ENCODE data around the gene USP49.
"Not testable (repeated sequence)": the region's sequence is repeated elsewhere in the genome, so short reads cannot be mapped to it uniquely, and the experiment has no call there.

The USP49 gene

GRCh38 chr6:41780551-41781365, 114.4 kb downstream of the USP49 start, which contains the start of gene PRICKLE4:
PRICKLE4 (plus strand) TSS chr6:41780782; CDS start chr6:41783474, 2,692 bp downstream.
- no peak for DNase-seq (ENCODE audit: low read depth, low spot score)

DNA sequence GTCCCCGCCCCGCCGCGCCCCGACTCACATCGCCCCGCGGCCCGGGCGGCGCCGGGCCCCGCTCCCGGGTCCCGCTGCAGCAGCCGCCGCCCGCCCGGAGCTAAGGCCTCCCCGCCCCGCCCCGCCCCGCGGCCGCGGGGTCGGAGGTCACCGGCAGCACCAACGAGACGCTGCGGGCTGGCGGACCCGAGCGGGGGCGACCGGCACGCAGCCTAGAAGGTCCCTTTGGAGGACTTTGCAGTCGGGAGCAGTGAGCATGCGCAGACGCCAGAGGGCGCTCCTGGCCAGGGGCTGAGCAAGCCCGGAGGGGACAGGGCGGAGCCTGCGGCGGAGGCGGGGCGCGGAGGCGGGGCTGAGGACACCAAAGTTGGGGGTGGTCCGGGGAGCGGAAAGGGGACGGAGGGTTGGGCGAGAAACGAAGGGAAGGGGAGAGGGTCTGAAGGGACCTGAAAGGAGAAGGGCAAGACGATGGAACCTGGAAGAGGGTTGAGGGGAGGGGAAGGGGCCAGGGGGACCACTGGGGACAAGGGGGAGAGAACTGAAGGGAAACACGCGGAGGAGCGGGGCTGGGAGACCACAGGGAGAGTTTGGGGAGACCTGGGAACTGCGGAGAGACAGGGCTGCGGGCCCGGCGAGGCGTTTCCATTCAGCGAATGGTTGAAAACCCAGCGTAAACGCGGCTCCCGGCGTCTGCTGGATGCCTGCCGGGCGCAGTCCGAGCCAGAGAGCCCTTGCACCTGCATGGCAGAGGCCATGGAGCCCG, 115.2 kb downstream of the USP49 start, which contains the start of gene FRS3:
Gene FRS3, minus strand, starts transcription at position 113 of the 763 bp plus-strand sequence. CDS start 2,913 bp downstream, outside the sequence.
- peak; percentile 72 for DNase-seq (ENCODE audit: low read depth, low spot score)

DNA sequence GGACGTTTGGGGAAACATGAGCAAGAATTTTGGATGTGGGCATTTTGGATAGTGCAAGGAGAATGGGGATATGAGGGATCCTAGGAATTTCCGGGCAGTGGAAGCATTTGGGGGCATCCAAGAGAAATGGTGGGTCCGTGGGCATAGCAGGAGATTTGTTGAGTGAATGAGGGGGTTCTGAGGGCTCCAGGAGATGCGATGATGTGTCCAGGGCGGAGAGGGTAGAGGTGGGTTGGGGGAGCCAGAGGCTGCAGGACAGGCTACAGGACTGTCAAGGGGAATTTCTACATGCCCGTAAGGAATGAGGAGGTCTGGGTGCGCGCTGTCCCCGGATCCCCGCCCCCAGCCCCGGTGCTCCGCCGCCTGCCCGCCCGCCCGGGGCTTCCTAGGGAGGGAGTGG, 115.8 kb downstream of the USP49 start:
- DNase-seq (ENCODE audit: low read depth, low spot score), result no peak

- DNase-seq (ENCODE audit: low read depth, low spot score), result no peak
These were observed 116.3 kb downstream of the USP49 start for GRCh38 chr6:41778895-41779294.

DNA sequence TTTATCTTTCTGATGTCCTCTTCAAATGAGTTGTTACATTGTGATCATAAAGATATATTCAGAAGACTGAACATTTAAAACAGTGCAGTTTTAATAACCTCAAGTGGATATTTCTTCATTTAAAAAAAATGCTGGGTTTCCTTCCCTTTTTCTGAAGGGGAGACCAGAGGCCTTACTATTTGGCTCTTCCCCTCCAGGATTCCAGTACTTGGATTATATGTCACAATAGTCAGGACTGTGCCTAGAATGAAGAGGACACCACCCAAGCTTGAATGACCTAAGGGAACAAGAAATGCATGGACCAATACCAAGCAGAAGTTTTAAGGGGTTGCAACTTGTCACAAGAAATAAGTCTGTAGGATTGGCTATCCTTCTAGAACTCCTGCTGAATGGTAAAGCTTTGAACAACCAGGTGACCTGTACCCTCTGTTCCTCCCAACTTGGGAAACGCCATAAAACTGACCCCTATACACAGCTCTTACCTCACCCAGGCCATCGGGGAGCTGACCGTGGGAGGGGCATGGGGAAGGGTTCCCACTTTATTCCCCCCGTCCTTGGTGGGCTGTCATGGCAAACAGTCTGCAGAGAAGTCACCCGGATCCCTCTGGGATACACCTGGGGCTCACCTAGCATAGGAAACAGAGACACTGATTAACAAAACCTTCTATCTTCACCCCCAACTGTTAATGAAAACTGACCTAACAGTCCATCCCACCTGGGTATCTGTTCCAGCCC, 117.5 kb downstream of the USP49 start:
- DNase-seq (ENCODE audit: low read depth, low spot score), result no peak

- no peak for DNase-seq (ENCODE audit: low read depth, low spot score)
These were observed 119.8 kb downstream of the USP49 start for GRCh38 chr6:41775293-41775882.

- DNase-seq (ENCODE audit: low read depth, low spot score), result no peak
These were observed 120.3 kb downstream of the USP49 start for GRCh38 chr6:41774841-41775240.

DNA sequence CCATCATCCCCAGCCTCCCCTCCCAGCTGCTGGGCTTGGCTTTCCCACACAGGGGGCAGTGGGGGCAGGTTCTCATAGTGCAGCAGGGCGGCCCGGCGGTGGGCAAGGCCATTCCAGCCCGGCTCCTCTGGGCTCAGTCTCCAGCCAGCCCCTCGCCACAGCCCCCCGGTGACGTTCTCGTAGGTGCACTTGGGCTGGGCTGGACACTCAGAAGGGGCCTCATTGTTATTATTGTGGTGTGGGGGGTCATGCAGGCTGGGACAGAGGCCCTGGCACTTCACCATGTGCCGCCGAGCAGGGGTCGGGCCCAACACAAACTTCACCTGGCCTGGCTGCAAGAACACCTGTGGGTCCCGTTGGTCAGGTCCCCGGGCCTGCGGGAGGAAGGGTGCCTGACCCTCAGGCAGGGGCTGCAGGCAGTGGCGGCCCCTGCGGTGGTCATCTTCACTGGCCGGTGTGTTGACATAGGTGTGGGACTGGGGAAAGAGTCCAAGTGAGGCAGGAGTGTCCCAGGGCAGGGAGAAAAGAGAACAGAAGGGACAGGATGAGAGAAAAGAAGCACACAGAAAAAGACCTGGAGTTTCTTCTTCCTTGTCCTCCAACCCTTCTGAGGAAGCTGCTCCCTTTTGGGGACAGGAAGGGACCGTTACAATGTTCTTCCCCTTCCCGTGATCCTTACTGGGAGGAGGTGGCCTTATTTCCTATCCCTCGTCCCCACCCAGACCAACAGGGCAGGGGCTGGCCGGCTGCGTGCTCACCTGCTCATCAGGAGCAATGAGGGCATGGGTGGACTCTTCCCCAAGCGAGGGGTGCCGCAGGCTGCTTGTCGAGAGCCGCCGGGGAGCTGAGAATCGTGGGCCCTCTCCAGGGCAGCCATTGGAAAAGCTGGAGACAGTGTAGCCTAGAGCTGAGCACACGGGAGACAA, 123.9 kb downstream of the USP49 start:
- no peak for DNase-seq (ENCODE audit: low read depth, low spot score)

DNA sequence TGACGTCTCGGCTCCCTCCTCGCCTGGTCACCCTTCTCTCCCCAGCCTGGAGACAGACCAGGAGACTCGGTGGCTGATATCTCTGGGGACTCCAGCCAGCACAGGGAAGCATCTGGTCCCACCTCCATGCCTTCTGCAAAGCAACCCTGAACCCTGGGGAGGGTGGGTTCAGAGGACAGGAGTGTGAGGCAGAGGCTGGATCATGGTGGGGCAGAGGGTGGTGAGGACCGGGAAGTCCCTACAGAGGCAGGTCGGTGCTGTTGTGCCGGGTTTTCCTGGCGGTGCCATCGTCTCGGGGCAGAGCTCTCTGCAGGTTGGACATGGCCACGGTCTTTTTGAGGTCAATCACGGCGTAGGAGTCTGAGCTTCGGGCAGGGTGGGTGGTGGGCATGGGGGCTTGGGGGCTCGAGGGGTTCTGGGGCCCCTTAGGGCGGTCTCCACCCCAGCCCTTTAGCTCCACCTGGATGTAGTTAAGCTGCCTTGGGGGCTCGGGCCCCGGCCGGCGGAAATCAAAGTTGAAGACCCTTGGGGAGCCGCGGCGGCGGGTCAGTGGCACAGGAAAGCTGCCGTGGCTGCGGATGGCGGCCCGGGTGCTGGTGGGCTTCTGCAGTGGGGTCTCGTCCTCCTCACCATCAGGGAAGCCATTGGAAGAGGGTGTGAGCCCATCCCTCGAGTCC, 124.7 kb downstream of the USP49 start:
- DNase-seq (ENCODE audit: low read depth, low spot score), result no peak

DNA sequence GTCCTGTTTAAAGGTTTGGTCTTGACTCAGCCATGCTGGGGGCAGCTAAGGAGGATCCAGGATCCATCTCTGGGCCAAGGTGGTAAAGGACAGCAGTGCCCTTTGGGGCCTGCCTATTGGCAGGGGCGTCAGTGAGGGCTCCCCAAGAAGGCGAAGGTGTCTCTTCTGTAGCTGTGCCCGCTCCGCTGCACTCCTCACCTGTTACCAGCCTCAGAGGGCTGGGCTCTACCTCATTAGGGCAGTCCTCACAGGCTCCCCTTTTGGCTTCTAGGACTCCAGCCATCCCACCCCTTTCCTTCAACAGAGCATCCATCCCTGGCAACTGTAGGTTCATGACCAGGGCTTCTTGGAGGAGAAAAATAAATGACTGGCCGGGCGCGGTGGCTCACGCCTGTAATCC, 125.8 kb downstream of the USP49 start:
- no peak for DNase-seq (ENCODE audit: low read depth, low spot score)

DNA sequence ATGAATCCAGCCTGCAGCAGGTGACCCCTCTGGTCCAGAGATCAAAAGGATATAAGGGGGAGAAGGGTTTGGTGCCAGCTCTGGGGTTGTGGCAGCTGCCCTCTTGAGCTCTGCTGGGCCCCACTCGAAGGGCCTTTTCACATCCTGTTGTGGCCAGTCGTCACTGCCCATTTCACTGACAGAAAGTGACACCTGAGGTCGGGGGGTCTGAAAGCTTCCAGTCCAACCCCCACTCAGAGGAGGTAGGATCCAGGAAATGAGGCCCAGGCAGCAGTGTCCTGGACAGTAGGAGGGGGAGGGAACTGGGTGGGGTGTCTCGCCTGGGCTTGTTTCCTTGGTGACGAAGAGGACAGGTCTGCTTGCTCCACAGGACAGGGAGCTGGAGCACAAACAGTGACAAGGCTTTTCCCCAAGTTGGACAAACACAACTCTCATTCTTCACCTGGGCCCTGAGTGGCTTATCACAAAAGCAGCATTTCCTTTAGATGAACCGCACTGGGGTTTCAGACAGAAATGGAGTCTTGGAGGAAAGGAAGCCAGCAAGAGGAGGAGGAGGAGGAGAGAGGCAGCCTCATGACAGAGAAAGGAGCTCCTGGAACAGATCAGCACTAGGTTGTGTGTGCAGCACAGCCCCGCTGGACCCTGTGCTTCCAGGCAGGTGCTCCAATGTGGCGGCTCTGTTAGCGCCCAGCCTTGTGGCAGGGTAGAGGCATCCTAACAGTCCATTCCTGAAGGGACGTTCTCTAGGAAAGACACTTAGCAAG, 126.4 kb downstream of the USP49 start:
- no peak for DNase-seq (ENCODE audit: low read depth, low spot score)

- DNase-seq (ENCODE audit: low read depth, low spot score), result no peak
These were observed 127.9 kb downstream of the USP49 start for GRCh38 chr6:41767112-41767833.

DNA sequence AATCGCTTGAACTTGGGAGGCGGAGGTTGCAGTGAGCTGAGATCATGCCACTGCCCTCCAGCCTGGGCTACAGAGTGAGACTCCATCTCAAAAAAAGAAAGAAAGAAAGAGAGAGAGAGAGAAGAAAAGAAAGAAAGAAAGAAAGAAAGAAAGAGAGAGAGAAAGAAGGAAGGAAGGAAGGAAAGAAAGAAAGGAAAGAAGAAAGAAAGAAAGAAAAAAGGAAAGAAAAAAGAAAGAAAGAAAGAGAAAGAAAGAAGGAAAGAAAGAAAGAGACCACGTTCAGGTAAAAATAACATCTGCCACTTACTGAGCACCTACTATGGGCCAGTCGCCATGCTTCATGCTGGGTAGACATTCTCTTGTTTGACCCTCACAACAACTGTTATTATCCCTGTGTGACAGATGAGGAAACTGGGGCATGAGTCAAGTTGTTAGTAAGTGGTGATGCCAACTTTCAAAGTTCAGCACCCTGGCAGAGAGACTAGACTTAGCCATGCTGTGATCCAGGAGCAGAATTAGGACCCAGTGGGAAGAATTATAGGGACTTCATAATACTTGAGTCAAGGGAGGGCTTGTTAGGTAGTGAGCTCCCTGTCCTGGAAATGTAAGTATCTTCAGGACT, 129.0 kb downstream of the USP49 start:
- not testable (repeated sequence) for DNase-seq (ENCODE audit: low read depth, low spot score)

DNA sequence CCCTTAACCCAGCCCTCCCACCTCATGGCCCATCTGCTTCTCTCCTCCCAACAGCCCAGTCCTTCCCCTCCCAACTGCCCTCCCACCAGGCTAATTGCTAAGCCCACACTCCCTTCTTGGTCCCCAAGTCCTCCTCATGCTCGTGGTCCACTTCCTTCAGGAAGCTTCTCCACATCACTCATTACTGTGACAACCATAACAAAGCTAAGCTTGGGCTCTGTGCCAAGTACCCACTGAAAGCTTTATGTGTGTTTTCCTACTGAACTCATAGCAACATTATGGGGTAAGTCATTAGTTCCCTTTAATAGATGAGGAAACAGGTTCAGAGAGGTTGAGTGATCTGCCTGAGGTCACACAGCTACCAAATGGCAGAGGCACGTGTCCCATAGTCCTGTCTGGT, 131.7 kb downstream of the USP49 start:
- no peak for DNase-seq (ENCODE audit: low read depth, low spot score)

DNA sequence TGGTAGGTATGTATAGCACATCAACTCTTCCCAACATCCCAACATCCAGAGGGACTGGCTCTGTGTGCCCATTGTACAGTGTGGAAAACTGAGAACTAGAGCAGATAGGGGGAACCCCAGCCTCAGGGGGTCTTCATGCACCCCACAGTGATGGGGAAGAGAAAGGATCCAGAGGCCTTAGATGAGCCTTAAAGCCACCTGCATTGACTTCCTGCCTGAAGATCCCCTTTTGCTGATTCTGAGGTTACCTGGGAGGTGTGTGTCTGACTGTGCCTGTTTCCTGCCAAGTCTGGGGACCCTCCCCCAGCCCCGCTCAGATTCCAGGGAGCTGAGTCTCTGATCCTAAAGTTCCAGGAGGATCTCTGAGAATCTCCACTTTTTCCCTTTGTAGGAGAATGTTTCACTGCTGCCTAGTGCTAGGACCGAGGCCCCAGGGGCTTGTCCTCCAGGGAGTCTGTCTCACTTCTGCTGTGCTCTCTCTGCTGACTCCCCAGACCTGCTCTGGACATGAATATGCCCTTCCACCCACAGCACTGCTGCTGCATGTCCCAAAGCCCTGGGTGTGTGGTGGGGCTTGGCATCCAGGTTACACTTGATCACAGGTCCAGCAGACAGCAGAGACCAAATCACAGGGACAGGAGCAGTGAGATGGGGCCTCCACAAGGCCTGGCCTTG, 135.1 kb downstream of the USP49 start:
- no peak for DNase-seq (ENCODE audit: low read depth, low spot score)

DNA sequence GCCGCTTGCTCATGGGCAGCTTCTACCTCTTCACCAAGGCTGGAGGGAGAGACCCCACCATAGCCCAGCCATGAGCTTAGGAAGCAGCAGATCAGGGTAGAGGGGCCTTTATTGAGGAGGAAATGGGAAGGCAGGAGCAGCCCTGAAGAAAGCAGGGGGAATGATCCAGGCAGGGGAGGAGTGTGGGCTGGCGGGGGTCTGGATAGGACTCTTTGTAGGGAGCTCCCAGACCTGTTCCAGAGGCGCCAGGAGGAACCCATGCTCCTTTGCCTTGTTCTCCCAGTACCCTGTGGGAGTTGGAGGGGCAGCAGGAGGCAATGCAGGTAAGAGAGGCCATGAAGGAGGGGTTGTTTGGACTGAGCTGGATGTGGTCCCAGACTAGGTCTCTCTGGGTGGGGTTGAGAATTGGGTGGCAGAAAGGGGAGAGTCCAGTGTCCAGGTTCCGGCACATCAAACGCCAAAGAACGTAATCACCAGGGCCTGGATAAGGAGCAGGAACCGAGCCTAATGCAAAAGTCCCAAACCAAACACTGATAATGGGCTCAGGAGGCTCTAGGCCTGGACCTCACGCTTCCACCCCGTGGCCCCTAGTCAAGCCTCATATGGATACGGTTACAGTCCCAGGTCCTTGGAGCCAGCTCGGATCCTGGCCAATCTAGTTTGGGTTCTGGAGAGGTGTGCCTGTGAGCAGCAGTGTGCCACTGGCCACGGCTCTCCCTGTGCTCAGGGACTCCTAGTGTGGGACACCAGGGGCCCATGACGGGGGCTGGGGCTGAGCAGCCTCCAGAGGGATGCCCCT, 135.9 kb downstream of the USP49 start:
- DNase-seq (ENCODE audit: low read depth, low spot score), result no peak

DNA sequence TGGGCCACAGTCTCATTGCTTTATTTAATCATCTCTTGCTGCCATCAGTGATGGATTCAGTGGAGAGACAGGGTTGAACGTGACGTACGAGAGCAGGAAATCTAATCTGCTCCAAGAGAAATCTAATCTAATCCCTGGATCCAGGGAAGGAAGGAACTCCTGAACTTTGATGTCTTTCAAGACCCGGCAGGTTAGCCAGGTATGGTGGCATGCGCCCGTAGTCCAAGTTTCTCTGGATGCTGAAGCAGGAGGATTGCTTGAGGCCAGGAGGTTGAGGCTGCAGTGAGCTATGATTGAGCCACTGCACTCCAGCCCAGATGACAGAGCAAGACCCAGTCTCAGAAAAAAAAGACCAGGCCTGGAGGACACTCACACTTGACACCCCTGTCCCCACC, 136.5 kb downstream of the USP49 start:
- no peak for DNase-seq (ENCODE audit: low read depth, low spot score)
